Rectal smooth muscle tissue (tissue), 1 donor: ENCODE results near the gene CSPG4.
A peak's percentile ranks its signal among the peaks of the same experiment; 100 is the strongest.
"Not testable (repeated sequence)": the region's sequence is repeated elsewhere in the genome, so short reads cannot be mapped to it uniquely, and the experiment has no call there.

Experiments used
- H3K27ac ChIP-seq: one replicate; pipeline ENCODE4 v1.7.0; 2013; ENCODE audit warnings: low read depth, low read length, inconsistent platforms
- H3K27me3 ChIP-seq: one replicate; pipeline ENCODE4 v1.7.0; 2013; ENCODE audit warnings: low read length; ENCODE audit not compliant: control insufficient read depth, insufficient read depth
- H3K36me3 ChIP-seq: one replicate; pipeline ENCODE4 v1.7.0; 2013; ENCODE audit warnings: low read length; ENCODE audit not compliant: control insufficient read depth, insufficient read depth
- H3K4me1 ChIP-seq: one replicate; pipeline ENCODE4 v1.7.0; 2013; ENCODE audit warnings: low read length; ENCODE audit not compliant: control insufficient read depth, insufficient read depth
- H3K4me3 ChIP-seq: one replicate; pipeline ENCODE4 v1.7.0; 2013; ENCODE audit warnings: low read length
- H3K9ac ChIP-seq: one replicate; pipeline ENCODE4 v1.7.0; 2013; ENCODE audit warnings: low read length

CSPG4 gene

DNA sequence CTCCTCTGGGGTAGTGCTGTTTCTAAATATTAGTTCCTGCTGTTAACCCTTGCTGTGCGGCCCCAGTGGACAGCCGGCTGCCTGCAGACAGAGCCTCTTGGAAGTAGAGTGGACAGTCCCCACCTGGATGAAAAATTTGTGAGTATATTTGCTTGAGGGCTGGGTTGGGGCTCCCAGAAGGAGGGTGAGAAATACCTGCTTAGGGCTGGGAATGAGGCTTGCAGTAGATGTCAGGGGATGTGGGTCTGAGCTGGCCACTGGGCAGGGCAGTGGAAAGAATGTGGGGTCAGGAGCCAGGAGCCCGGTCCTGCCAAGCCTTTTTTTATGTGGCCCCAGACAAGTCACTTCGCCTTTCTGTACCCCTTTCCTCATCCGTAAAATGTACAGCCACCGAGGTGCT, 4.4 kb upstream of the CSPG4 start:
- H3K9ac ChIP-seq, H3K36me3 ChIP-seq, H3K27me3 ChIP-seq, H3K4me3 ChIP-seq: not testable (repeated sequence)
- H3K4me1 ChIP-seq: peaks cover 22% of the 10 kb centered on the region
- peak overlapping the region; percentile 38 for H3K27ac ChIP-seq

DNA sequence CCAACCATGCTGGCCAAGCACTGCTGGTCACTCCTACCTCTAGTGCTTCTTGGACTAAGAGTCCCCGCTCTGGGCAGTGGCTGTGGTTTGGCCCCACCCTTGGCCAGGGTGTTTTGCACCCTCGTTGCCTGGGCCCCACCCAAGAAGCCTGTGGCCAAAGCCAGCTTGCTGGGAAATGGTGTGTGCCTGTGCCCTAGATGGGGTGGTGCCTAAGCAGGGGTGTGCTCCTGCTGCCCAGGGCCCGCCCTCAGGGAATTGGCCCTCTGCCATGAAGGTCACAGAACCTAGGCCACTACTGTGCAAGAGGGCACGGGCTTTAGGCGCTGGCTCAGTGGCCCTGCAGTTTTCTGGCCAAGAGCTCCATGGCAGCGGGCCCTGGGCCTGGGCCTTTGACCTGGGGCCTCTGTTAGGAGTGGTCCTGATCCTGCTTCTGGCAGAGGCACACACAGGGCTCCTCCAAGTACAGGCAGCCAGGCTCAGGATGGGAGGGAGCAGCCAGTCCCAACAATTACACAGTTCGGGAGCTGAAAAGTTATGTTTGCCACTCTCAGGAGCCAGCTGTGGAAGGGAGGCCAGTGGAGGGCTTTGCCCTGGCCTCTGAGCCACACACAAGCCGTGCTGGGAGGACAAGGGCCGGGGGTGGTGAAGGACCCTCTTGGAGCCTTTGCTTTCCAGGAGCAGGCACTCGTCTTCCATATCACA, 3.8 kb upstream of the CSPG4 start:
- Histone ChIP-seq H3K4me1 (peaks cover 22% of the 10 kb centered on the region), H3K27ac (peak overlapping the region; percentile 40)
- H3K9ac ChIP-seq, H3K36me3 ChIP-seq, H3K27me3 ChIP-seq, H3K4me3 ChIP-seq: not testable (repeated sequence)

DNA sequence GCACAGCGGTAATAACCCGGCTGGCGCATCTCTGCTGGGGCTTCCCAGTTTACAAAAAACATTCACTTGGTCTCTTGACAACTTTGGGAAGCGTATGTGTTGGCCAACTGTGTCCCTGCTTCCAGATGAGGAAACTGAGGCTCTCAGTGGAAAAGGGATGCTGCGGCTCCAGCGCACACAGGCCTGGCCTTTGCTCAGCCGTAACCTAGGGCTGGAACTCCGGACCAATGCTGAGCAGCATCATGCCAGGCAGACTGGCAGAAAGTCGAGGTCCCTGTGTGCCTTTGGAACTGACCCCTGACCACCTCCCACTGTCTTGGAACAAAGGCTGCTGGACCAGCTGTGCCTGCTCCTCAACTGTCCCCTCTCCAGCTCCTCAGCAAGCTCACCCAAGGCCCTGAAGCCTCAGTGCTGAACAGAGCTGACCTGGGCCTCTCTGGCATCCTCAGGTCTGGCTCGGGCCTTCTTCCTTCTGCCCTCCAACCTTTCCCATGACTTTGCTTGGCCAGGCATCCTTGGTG, 2.7 kb upstream of the CSPG4 start:
- peaks cover 22% of the 10 kb centered on the region for H3K4me1 ChIP-seq
- peak overlapping the region; percentile 77 for H3K27ac ChIP-seq
- not testable (repeated sequence) for H3K27me3 ChIP-seq, H3K9ac ChIP-seq, H3K36me3 ChIP-seq, H3K4me3 ChIP-seq

DNA sequence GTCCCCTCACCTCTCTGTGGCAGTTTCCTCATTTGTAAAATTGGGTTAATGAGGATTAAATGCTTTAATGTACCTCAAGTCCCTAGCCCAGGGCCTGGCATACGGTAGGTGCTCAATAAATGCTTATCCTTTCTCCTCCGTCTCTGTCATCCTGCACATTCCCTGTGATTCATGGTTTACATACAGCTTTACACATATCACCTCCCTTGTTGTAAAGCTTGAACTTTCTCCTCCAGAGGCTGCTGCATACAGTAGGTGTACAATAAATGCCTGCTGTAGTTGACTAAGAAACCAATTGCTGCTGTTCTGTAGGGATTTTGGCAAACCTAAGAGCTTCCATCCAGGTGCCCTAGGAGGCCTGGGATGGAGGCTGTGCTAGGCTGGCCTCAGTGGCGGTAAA, 1.5 kb upstream of the CSPG4 start:
- Histone ChIP-seq H3K4me1 (peaks cover 24% of the 10 kb centered on the region), H3K27ac (peak overlapping the region; percentile 99), H3K36me3 (no peaks in the 10 kb centered on the region), H3K4me3 (no peak overlapping the region), H3K27me3 (no peaks in the 10 kb centered on the region), H3K9ac (no peak overlapping the region)

DNA sequence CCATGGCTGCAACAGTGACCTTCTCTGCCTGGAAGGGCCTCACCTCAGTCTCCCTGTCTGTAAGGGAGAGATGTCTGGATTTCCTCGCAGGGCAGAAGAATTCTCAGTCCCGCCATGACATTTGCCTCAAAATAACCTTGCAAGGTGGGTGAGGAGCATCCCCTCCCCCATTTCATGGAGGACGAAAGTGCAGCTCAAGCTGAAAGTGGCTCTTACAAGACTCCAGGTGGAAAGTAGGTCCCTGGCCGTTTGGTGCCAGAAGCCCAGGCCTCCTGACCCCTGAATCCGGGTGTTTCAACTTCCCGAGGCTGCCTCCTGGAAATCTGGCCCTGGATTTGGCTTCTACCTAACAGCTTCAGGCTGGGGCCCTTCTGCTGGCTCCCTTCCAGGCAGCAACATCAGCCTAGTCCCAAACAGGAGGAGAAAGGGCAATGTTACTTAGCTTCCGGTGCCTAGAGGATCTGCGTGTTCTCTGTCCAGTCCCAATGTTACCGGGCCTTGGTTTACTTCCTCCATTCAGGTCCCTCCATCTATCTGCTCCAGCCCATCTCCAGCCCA, 769 bp upstream of the CSPG4 start:
- Histone ChIP-seq H3K27ac (peak overlapping the region; percentile 99), H3K4me1 (peaks cover 29% of the 10 kb centered on the region), H3K36me3 (no peaks in the 10 kb centered on the region), H3K9ac (peak overlapping the region; percentile 33), H3K4me3 (peak overlapping the region; percentile 76), H3K27me3 (no peaks in the 10 kb centered on the region)

DNA sequence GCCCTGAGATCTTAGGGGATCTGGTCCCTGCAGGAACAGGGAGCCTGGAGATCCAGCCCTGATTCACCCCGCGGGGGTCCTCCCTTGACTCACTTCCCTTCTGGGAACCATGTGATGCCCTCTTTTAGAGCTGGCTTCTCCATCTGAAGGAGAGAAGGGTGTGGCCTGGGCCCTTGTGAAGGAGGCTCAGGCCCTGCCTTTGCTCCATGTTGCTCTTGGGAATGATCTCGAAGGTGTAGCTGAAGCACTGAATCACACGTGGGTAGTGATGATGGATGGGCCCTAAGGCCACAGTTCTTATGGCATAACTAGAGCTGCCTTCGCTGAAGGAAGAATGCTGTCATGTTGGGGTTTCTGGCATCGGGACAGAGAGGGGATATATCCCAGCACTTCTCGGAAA, 1.2 kb downstream of the CSPG4 start:
- H3K27me3 ChIP-seq, H3K36me3 ChIP-seq, H3K9ac ChIP-seq: not testable (repeated sequence)
- Histone ChIP-seq H3K4me3 (peak overlapping the region; percentile 11), H3K4me1 (peaks cover 32% of the 10 kb centered on the region), H3K27ac (peak overlapping the region; percentile 99)

DNA sequence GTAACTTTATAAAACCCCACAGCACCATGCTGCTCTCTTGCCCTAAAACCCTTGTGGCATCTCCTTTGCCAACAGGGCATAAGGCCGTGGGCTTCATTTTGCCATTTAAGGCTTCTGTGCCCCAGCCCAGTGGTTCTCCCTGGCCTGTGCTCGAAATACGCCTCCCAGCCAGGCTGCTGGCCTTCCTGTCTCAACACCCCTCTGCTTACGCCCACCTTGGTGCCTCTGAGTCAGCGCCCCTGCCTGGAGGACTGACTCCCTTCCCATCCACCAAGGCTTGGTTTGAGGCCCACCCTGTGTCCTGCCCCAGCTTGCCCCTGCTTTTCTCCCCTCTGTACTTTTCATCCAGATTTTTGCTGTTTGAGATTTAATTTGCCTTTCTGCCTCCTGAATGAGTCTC, 1.8 kb downstream of the CSPG4 start:
- not testable (repeated sequence) for H3K9ac ChIP-seq, H3K4me3 ChIP-seq, H3K36me3 ChIP-seq, H3K27me3 ChIP-seq
- peak overlapping the region; percentile 93 for H3K27ac ChIP-seq
- peaks cover 37% of the 10 kb centered on the region for H3K4me1 ChIP-seq

DNA sequence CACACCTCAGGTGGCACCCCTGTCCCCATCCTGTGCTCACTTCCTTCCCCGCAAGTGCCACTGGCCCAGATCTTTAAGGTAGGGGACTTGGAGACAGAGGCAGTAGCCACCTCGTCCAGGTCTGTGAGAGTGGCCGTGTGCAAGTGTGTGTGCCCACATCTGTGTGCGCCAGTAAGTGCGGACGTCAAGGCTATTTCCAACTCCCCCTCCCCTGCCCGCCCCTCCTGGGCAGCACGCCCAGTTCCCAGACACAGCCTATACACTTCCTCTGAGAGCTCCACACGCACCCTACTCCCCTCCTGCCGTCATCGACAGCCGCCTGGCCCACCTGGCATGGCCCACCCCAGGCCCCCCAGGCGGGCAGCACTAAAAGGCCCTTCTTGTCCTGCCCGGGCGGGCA, 3.2 kb downstream of the CSPG4 start:
- H3K9ac ChIP-seq: peak overlapping the region; percentile 49
- H3K4me1 ChIP-seq: peaks cover 47% of the 10 kb centered on the region
- H3K36me3 ChIP-seq, H3K27me3 ChIP-seq: not testable (repeated sequence)
- H3K27ac ChIP-seq: peak overlapping the region; percentile 99
- H3K4me3 ChIP-seq: peak overlapping the region; percentile 65

DNA sequence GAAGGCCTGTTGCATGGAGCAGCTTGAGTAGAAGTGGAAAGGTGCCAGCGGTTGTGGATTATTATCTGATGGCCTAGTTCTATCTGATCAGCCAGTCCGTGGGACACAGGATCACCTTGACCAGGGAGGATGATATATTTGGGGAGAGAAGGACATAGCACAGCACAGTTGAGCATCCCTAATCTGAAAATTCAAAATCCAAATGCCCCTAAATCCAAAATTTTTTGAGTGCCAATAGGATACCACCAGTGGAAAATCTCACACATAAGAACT, 6.0 kb downstream of the CSPG4 start:
- Histone ChIP-seq H3K4me3 (no peak overlapping the region), H3K9ac (no peak overlapping the region), H3K4me1 (peaks cover 47% of the 10 kb centered on the region), H3K36me3 (peaks cover 2% of the 10 kb centered on the region), H3K27ac (peak overlapping the region; percentile 94), H3K27me3 (no peaks in the 10 kb centered on the region)

DNA sequence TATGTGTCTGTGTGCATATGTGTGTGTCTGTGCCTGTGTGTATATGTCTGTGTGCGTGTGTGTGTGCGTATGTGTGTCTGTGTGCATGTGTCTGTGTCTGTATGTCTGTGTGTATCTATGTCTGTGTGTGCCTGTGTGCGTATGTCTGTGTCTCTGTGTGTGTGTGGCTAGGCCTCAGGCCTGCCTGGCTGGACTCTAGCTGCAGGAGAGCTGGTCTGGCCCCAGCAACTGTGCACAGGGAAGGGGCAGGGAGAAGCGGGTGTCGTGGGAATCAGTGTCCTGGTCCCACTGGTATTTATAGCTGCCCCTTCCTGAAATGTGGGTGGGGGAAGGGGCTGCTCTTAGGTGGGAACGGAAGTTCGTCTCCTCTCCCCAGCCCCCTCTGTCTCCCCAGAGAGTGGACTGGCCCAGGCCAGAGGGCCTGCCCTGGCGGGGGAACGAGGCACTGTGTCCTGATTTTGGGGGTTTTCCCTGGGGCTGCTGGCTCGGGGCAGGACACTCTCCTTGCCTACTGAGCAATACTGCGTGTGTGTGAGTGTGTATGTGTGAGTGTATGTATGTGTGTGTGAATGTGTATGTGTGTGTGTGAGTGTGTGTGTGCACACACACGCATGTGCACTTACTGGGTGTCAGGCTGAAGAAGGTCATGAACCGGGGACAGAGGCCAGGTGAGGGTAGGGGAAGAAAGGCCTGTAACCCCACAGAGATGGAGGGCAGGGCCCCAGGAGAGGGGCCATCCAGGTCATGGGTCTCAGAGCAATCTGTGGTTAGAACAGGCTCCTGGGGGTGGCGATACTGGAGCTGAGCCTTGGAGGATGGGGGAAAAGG, 6.6 kb downstream of the CSPG4 start:
- Histone ChIP-seq H3K27ac (peak overlapping the region; percentile 94), H3K36me3 (peaks cover 2% of the 10 kb centered on the region), H3K4me1 (peaks cover 52% of the 10 kb centered on the region), H3K4me3 (no peak overlapping the region), H3K27me3 (no peaks in the 10 kb centered on the region), H3K9ac (no peak overlapping the region)

DNA sequence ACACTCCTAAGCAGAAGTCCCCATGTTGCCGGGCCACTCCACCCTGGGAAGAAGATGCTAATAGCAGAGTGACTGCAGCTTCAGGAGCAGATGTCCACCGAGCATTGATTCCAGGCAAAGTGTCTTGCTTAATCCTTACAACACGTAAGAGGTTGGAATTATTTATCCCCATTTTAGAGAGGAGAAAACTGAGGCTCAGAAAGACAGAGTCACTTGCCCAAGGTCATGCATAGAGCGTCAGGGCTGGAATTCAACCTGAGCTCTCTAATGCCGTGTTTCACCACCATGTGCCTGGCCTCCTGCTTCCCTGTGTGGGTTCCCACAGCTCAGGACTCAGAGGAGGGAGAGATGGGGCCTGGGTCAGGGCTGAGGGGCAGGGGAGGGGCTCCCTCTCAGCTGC, 7.3 kb downstream of the CSPG4 start:
- H3K4me3 ChIP-seq, H3K27me3 ChIP-seq, H3K36me3 ChIP-seq, H3K9ac ChIP-seq: not testable (repeated sequence)
- H3K27ac ChIP-seq: peak overlapping the region; percentile 94
- peaks cover 59% of the 10 kb centered on the region for H3K4me1 ChIP-seq

DNA sequence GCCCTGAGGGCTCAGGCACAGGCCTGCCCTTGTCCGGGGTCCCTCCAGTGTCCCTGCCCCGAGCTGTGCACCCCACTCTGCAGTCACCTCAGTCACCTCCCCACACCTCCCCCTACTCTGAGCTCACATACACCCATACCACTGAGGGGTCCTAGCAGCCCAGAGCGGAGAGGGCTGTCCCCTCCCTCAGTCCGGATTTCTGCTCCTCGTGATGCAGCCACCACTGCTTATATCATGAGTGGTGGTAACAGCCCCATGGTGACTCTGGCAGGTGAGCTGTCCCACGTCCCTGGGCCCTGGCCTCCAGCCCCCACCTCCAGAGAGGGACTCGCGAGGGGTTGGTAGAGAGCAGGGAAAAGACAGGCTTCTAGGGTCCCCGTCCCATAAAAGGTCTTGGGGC, 8.0 kb downstream of the CSPG4 start:
- peak overlapping the region; percentile 94 for H3K27ac ChIP-seq
- H3K9ac ChIP-seq: no peak overlapping the region
- H3K4me1 ChIP-seq: peaks cover 64% of the 10 kb centered on the region
- H3K4me3 ChIP-seq: no peak overlapping the region
- no peaks in the 10 kb centered on the region for H3K27me3 ChIP-seq
- peaks cover 2% of the 10 kb centered on the region for H3K36me3 ChIP-seq
